ENCODE results near the gene NEUROG2. TPM values are rescaled to one million over a fixed set of nuclear protein-coding genes. Genes with fewer than 3 reads are reported as not detected.
"Not testable (repeated sequence)": the region's sequence is repeated elsewhere in the genome, so short reads cannot be mapped to it uniquely, and the experiment has no call there.

Gene NEUROG2
- total RNA-seq, 4 donors from 2014 or later = not detected

DNA sequence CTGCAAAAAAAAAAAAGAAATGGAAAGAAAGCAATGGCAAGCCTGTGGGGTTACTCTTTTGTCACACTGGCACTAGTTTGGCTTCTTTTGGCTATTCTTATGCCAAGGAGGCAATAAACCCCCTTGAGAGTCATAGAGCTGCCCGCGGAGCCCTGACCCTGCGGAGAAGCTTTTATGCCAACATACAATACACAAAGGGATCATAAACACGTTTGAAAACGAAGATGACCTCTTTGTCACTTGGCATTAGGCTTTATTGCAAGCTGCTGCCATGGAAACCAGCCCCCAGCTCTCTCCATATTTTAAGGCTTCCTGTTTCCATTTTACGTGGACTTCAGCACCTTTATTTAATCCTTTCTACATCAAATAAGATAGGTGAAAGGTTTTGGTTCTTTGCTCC lies 7.6 kb downstream of the NEUROG2 start:
- DNase-seq = no peak
- H3K9me3 ChIP-seq = no peaks in the 10 kb centered on the region
- 10 to 11% methylated on average over 6 of the region's 6 CpGs for WGBS, 2 donors
- intact Hi-C loops (cut with DNase I) = no loop called here
- peaks cover 37% of the 10 kb centered on the region for H3K27me3 ChIP-seq
- no peak overlapping the region for H3K4me3 ChIP-seq (replicated peaks in 1 of 3)
- peaks cover 23 to 25% of the 10 kb centered on the region in 2 donors for H3K4me1 ChIP-seq
- H3K27ac ChIP-seq = no peak overlapping the region
- TF ChIP-seq, protein P1, sequence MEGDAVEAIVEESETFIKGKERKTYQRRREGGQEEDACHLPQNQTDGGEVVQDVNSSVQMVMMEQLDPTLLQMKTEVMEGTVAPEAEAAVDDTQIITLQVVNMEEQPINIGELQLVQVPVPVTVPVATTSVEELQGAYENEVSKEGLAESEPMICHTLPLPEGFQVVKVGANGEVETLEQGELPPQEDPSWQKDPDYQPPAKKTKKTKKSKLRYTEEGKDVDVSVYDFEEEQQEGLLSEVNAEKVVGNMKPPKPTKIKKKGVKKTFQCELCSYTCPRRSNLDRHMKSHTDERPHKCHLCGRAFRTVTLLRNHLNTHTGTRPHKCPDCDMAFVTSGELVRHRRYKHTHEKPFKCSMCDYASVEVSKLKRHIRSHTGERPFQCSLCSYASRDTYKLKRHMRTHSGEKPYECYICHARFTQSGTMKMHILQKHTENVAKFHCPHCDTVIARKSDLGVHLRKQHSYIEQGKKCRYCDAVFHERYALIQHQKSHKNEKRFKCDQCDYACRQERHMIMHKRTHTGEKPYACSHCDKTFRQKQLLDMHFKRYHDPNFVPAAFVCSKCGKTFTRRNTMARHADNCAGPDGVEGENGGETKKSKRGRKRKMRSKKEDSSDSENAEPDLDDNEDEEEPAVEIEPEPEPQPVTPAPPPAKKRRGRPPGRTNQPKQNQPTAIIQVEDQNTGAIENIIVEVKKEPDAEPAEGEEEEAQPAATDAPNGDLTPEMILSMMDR (IDR thresholded peaks at IDR 0.05) = no peak
- no peak for TF ChIP-seq POLR2A (IDR thresholded peaks at IDR 0.05)
- H3K36me3 ChIP-seq = no peaks in the 10 kb centered on the region

DNA sequence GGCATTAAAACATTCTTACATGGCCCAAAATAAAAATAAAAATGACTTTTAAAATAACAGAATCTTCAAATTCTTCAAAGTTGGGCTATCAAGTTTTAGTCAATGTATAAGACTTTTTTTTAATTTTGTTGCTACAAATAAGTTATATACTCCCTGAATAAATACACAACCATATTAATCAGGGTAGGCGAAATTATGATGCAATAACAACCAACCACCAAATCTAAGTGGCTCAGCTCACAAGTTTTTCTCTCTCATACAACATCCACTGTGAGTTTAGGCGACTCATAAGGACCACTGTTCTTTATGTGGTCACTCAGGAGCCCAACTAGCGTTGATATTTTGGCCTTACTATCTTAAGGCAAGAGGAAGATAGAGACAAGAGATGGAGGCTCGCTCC lies 11.2 kb downstream of the NEUROG2 start:
- Histone ChIP-seq H3K9me3 (no peaks in the 10 kb centered on the region), H3K4me1 (peaks cover 7 to 10% of the 10 kb centered on the region in 2 donors), H3K4me3 (replicated peaks in 1 of 3) (no peak overlapping the region), H3K36me3 (no peaks in the 10 kb centered on the region), H3K27me3 (peaks cover 12% of the 10 kb centered on the region), H3K27ac (no peak overlapping the region)
- 84 to 88% methylated on average over 4 of the region's 4 CpGs for WGBS, 2 donors
- intact Hi-C loops (cut with DNase I) = no loop called here
- no peak for TF ChIP-seq POLR2A (IDR thresholded peaks at IDR 0.05)
- TF ChIP-seq, protein P1 (IDR thresholded peaks at IDR 0.05) = no peak
- DNase-seq = no peak

DNA sequence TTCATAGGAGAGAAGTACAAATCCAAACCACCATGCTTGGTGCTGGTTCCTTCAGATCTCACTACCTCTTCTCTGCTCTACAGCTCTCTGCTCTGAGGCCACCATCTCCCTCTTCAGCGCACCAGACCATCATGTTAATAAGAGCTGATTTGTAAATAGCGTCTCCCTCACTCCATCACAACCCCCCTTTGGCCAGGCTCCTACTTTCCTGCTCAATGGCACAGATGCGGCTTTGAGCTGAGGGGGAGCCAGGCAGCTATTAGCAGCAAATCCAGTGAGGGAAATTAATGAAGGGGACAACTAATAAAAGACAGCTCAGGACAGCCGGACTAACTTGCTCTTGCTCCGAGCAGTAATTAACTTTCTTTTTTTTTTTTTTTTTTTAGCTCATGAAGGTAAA lies 13.1 kb downstream of the NEUROG2 start:
- DNase-seq = no peak
- no peaks in the 10 kb centered on the region for H3K9me3 ChIP-seq
- H3K4me1 ChIP-seq = no peaks in the 10 kb centered on the region
- 61 to 71% methylated on average over 5 of the region's 5 CpGs for WGBS, 2 donors
- no peaks in the 10 kb centered on the region for H3K36me3 ChIP-seq
- peaks cover 4% of the 10 kb centered on the region for H3K27me3 ChIP-seq
- H3K27ac ChIP-seq = no peak overlapping the region
- H3K4me3 ChIP-seq (replicated peaks in 1 of 3) = no peak overlapping the region
- intact Hi-C loops (cut with DNase I) = no loop called here
- TF ChIP-seq POLR2A (IDR thresholded peaks at IDR 0.05) = no peak
- TF ChIP-seq, protein P1 (IDR thresholded peaks at IDR 0.05) = no peak

DNA sequence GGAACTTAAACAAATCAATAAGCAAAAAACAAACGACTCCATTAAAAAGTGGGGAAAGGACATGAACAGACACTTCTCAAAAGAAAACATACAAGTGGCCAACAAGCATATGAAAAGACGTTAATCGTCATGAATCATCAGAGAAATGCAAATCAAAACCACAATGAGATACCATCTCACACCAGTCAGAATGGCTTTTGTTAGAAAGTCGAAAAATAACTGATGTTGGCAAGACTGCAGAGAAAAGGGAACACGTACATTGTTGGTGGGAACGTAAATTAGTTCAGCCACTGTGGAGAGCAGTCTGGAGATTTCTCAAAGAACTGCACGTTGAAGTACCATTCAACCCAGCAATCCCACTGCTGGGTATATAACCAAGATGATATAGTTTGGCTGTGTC lies 23.7 kb downstream of the NEUROG2 start:
- no peaks in the 10 kb centered on the region for H3K36me3 ChIP-seq
- H3K4me3 ChIP-seq (replicated peaks in 1 of 3) = no peak overlapping the region
- intact Hi-C loops (cut with DNase I) = no loop called here
- WGBS, 2 donors = 81 to 83% methylated on average over 7 of the region's 7 CpGs
- TF ChIP-seq, protein P1 (IDR thresholded peaks at IDR 0.05) = no peak
- TF ChIP-seq POLR2A (IDR thresholded peaks at IDR 0.05) = no peak
- H3K4me1 ChIP-seq = no peaks in the 10 kb centered on the region
- no peak overlapping the region for H3K27ac ChIP-seq
- H3K9me3 ChIP-seq = no peaks in the 10 kb centered on the region
- DNase-seq = no peak
- no peaks in the 10 kb centered on the region for H3K27me3 ChIP-seq

DNA sequence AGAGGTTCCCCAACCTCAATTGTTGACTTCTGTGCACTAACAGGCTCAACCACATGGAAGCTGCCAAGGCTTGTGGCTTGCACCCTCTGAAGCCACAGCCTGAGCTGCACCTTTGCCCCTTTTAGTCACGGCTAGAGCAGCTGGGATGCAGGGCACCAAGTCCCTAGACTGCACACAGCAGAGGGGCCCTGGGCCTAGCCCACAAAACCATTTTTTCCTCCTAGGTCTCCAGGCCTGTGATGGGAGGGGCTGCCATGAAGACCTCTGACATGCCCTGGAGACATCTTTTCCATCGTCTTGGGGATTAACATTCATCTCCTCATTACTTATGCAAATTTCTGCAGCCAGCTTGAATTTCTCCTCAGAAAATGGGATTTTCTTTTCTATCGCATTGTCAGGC lies 25.2 kb downstream of the NEUROG2 start:
- DNase-seq; H3K27ac ChIP-seq; H3K36me3 ChIP-seq; H3K4me1 ChIP-seq; H3K4me3 ChIP-seq (replicated peaks in 1 of 3); H3K27me3 ChIP-seq; intact Hi-C loops (cut with DNase I); H3K9me3 ChIP-seq: not testable (repeated sequence)
- 95 to 96% methylated on average over 2 to 3 of the region's 3 CpGs for WGBS, 2 donors

DNA sequence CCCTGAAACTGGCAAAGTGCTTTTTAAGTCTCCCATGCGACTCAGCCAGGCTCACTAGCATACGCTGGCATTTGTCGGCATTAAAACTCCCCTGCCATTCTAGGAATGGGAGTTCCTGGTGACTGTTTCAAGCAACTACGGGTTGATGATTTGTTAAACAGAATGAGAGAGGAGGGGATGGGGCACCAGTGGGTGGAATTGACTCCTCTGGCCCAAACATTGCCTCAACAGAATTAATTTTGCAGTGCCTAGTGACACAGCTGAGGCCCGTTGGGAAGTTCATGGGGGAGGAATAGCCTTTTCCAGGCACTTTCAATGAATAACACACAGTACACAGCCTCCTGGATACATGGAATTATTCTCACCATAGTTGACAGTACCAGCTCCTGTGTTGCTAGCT lies 30.1 kb downstream of the NEUROG2 start:
- intact Hi-C loops (cut with DNase I) = no loop called here
- Histone ChIP-seq H3K27me3 (no peaks in the 10 kb centered on the region), H3K27ac (no peak overlapping the region), H3K4me1 (no peaks in the 10 kb centered on the region), H3K36me3 (no peaks in the 10 kb centered on the region), H3K4me3 (replicated peaks in 1 of 3) (no peak overlapping the region), H3K9me3 (no peaks in the 10 kb centered on the region)
- WGBS, 2 donors = 68 to 81% methylated on average over 5 of the region's 5 CpGs
- no peak for DNase-seq
- TF ChIP-seq, protein P1 (IDR thresholded peaks at IDR 0.05) = no peak
- no peak for TF ChIP-seq POLR2A (IDR thresholded peaks at IDR 0.05)
